HG02938 (cell line): ENCODE measurements around the gene FMN2.

Experiments
- ATAC-seq: cut with Tn5 transposase; IDR thresholded peaks from one replicate; pipeline ENCODE4 v1.9.1; 2021; ENCODE audit warnings: mild to moderate bottlenecking, moderate library complexity; ENCODE audit not compliant: unreplicated experiment

Gene FMN2

DNA sequence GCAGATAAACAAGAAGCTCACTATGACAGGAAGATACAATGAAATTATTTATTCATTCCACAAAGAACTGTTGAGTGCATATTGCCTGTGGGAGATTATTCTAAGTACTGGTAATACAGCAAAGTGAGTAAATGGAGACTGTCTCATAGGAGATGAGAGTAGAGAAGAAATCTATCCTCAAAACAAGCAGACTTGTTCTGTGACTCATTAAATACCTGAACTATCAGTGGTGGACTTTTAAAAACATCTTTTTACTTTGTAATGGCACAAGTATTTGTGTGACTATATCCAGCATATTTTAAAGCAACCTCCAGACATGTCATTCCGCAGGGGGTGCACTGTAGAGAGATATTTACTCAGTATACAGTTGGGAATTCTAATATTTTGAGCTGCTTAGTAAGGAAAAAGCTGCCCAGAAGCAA is 259.2 kb downstream of the FMN2 start:
- ATAC-seq: no peak

- no peak for ATAC-seq
Measured at GRCh38 chr1:240351690-240352089, 260.0 kb downstream of the FMN2 start.

DNA sequence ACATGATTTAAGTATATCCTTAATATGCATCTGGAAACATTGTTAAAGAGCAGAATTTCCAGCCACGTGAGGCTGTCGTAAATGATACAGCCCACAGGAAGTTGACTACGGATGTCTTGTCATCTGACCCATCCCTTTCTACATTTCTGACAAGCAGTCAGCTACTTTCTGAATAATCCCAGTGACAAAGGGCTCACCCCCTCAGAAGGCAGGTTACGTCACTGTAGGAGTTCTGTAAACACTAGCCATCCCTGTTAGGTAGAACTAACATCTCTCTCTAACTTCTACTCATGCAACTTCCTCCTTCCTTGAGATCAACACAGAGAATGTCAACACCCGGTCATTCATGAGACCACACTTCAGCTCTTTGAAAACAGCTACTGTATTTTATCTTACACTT is 261.1 kb downstream of the FMN2 start:
- no peak for ATAC-seq

DNA sequence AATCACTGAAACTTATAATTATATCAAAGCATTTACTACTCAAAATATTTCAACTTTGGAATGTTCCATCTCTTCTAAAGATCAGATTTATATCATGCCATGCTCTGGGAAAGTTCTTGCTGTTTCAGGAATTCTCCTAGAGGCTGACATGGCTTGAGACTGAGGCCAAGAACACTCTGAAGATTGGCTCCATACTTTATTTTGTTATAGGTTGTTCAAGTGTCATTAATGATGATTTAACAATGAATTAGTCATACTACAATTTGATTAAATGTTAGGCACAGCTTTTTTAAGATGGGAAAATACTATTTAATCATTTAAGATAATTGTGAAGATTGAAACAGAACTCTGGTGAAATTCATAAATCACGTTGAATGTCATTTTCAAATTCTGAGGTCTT is 264.9 kb downstream of the FMN2 start:
- no peak for ATAC-seq

DNA sequence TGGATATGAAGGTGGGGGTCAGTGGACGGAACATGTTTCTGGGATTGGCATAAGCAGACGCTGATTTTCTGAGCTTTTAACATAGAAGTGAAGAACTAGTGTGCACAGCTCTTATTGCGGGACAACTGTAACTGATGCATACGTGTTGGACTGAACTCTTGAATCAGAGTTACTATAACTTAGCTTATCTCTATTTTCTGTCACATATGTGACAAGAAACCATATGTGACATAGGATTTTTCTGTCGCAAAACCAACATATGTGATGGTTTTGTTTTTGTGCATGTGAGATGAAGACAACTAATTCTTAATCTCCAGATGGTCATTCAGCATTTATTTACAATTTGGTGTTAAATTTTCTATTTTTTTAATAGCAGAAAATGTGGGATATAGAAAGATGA is 270.4 kb downstream of the FMN2 start:
- no peak for ATAC-seq

GRCh38 chr1:240362826-240363225 is 271.1 kb downstream of the FMN2 start:
- no peak for ATAC-seq

GRCh38 chr1:240363315-240363714 is 271.6 kb downstream of the FMN2 start:
- ATAC-seq: no peak

GRCh38 chr1:240363914-240364313 is 272.2 kb downstream of the FMN2 start:
- ATAC-seq: no peak

- ATAC-seq: no peak
Measured at GRCh38 chr1:240366636-240367035, 275.0 kb downstream of the FMN2 start.

DNA sequence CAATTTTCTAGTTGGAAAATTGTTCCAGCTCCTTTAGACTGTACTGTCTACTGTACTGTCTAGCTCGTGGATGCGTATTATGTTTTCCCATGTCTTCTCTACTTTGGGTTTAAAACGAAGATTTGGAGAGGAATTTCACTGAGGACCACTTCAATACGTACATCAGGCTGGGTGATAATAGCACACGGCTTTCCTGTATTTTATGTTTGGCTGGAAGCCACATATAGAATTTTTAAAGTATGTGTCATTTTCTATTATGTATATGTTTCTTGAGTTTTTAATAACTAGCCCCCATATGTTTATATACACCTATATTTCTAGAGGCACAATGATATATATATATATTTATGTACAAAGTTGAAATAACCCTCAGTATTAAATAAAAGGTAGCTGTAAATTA is 293.9 kb downstream of the FMN2 start:
- no peak for ATAC-seq

DNA sequence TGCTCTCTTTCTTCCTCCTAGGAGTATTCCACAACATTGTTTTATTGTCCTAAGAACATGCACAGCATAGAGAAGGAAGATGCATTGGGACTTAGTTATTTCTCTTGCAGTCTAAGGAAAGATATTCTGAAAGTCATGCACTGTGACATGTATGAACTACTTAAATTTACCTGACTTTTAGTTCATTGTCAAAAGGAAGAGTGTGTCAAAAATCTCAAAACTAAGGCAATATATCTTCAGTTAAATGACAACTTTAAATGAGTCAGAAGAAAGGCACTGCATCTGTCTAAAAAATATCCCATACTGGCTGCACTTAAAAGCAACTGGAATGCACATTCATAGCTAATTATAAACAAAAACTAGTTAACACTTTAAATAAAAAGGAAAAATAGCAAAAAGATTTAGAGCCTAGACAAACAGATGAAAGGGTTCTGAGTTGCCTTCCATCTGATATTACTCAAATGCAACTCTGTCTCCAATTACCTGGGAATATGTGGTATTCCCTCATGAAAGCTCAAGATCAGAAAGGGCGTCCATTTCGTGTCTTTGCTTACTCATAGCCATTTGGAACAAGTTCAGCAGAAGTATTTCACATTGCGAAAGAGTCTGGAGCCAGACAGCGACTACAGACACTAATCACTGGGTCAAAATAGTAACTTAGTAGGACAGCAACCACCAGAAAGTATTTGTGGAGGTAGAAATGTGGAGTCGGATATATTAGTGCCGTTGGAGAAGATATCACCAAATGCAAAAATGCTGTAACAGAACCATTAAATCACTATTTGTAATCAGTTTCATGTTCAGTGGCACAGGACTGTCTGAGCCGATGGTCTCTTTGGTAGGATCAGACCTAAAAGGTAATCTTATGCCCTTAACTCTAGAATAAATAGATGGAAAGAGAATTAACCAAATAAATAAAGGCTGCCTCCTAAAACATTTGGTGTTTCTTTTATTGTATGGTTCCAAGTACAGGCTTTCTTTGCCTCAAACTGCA is 294.6 kb downstream of the FMN2 start:
- ATAC-seq: no peak

- no peak for ATAC-seq
Measured at GRCh38 chr1:240387051-240387450, 295.4 kb downstream of the FMN2 start.

- ATAC-seq: no peak
Measured at GRCh38 chr1:240391660-240392260, 300.1 kb downstream of the FMN2 start.

DNA sequence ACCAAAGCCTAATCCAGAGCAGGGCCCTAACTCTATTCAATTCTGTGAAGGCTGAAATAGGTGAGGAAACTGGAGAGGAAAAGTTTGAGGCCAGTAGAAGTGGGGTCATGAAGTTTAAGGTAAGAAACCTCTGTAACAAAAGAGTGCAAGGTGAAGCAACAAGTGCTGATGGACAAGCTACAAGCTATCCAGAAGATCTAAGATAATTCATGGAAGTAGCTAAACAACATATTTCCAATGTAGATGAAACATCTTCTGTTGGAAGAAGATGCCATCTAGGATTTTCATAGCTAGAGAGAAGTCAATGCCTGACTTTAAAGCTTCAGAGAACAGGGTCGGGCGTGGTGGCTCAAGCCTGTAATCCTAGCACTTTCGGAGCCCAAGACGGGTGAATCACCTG is 302.7 kb downstream of the FMN2 start:
- no peak for ATAC-seq

DNA sequence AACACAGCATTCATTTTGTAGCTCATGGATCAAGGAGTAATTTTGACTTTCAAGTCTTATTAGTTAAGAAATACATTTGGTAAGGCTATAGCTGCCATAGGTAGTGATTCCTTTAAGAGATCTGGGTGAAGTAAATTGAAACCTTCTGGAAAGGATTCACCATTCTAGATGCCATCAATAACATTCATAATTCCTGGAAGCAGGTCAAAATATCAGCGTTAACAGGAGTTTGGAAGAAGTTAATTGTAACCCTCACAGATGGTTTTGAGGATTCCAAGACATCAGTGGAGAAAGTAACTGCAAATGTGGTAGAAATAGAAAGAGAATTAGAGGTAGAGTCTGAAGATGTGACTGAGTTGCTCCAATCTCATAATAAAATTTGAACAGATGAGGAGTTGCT is 303.7 kb downstream of the FMN2 start:
- ATAC-seq: no peak

GRCh38 chr1:240399381-240399780 is 307.7 kb downstream of the FMN2 start:
- no peak for ATAC-seq

DNA sequence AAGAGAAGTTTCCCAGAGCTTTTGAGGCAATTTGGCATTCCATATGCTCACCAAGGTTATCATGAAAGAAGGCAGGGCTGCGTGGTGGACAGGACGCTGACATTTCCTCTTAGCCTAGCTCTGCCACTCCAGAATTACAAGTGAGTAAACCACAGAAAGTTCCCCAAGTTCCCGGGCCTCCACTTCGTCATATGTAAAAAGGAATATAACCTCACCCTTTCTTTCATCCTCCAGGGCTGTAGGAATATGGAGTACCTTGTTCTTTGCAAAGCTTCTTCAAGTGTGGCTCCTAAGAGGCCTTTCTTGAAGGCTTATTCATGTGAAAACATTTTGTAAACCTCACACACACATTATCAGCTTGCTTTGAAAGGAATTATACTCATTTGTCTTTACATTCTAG is 310.0 kb downstream of the FMN2 start:
- ATAC-seq: no peak

DNA sequence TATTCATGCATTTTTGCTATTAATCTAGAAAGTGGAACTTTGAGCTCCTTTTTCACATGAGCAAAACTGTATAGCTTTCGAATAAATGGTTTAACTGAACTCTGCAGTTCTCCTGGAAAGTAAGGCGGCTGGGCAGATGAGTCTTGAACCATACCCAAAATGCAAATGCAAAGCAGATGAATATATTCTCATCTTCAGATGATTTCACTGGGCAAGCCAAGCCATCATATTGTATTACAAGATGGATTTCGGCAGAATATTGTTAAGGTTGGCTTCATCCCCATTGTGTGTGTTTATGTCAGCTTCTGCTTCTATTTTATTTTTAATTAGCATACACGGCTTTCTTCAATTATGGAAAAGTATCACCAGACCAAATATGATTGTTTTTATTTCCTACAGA is 310.6 kb downstream of the FMN2 start:
- ATAC-seq: no peak

- ATAC-seq: no peak
Measured at GRCh38 chr1:240404286-240404685, 312.6 kb downstream of the FMN2 start.

DNA sequence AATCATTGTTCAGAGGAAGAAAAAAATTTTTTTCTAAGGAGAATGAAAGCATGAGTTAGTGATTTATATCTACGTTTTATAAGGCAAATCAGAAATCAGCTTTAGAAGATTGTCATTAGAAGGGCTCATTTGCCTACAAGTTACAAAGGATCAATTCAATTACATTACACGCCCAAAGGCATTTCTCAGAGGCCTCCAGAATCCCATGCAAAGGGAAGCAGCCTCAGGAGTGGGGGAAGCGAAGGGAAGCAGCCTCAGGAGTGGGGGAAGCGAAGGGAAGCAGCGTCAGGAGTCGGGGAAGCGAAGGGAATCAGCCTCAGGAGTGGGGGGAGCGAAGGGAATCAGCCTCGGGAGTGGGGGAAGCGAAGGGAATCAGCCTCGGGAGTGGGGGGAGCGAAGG is 314.1 kb downstream of the FMN2 start:
- ATAC-seq: no peak

DNA sequence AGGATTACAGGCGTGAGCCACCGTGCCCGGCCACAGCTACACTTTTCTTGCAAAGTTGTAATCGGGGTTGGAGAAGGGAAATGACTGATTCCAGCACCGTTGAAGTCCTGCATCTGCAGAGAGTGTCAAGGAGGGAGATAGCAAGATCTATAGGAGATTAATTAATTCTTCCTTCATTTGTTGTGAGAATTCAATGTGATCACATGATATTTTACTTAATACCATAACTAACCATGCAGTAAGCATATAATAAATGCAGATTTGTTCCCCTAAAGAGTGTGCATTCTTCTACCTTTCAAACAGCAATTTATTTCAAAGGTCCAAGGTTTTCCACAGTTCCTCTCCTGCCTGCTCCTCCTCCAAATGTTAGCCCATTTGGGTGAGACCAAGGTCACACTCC is 315.7 kb downstream of the FMN2 start:
- no peak for ATAC-seq

GRCh38 chr1:240409615-240410014 is 317.9 kb downstream of the FMN2 start:
- ATAC-seq: no peak
